DND-41 (cell line): ENCODE results near the gene KCNT2.

Experiments used
- ATAC-seq: fragments of 200-7000 bp; cut with Tn5 transposase; 3 replicates; pipeline ENCODE4 v1.9.1; 2021; ENCODE audit warnings: low read depth; ENCODE audit not compliant: insufficient read depth
- DNase-seq: peaks from one replicate; pipeline ENCODE4 v3.0.0-alpha.2; 2020
- H2AFZ ChIP-seq: 2 replicates; pipeline ENCODE4 v1.6.0; 2012; ENCODE audit warnings: low read depth, low read length
- H3K27ac ChIP-seq: 2 replicates; pipeline ENCODE4 v1.5.1; 2012; ENCODE audit warnings: low read length, inconsistent platforms
- H3K27me3 ChIP-seq: fragments of 200-600 bp; sonication (generic); 2 replicates; pipeline ENCODE4 v1.6.0; 2012; ENCODE audit warnings: low read length, mild to moderate bottlenecking, inconsistent platforms; ENCODE audit not compliant: insufficient read depth, poor library complexity
- H3K36me3 ChIP-seq: 2 replicates; pipeline ENCODE4 v1.5.1; 2012; ENCODE audit warnings: low read length, inconsistent platforms; ENCODE audit not compliant: insufficient read depth
- H3K4me1 ChIP-seq: 2 replicates; pipeline ENCODE4 v1.5.1; 2012; ENCODE audit warnings: mild to moderate bottlenecking, low read length; ENCODE audit not compliant: insufficient read depth
- H3K4me2 ChIP-seq: 2 replicates; pipeline ENCODE4 v1.6.0; 2012; ENCODE audit warnings: mild to moderate bottlenecking, moderate library complexity, low read length, inconsistent platforms; ENCODE audit not compliant: insufficient read depth
- H3K4me3 ChIP-seq, 2 experiments: fragments of 200-600 bp in 1 of 2; shearing (Covaris generic) in 1 of 2; 2 replicates each; pipeline ENCODE4 v1.5.1; 2012 to 2016; ENCODE audit warnings: inconsistent platforms in 2 of 2, low read length in 2 of 2, mild to moderate bottlenecking in 2 of 2, low read depth in 1 of 2, moderate library complexity in 1 of 2
- H3K79me2 ChIP-seq: 2 replicates; pipeline ENCODE4 v1.6.0; 2012; ENCODE audit warnings: low read length, inconsistent platforms; ENCODE audit not compliant: insufficient read depth
- H3K9ac ChIP-seq: 2 replicates; pipeline ENCODE4 v1.6.0; 2012; ENCODE audit warnings: low read depth, mild to moderate bottlenecking, inconsistent platforms, low read length, moderate library complexity
- H3K9me3 ChIP-seq: 2 replicates; pipeline ENCODE4 v1.5.1; 2012; ENCODE audit warnings: low read length, moderate library complexity, mild to moderate bottlenecking, inconsistent platforms; ENCODE audit not compliant: insufficient read depth, severe bottlenecking
- H4K20me1 ChIP-seq: 2 replicates; pipeline ENCODE4 v1.6.0; 2012; ENCODE audit warnings: low read length; ENCODE audit not compliant: insufficient read depth
- CTCF ChIP-seq: IDR thresholded peaks from 2 replicates; pipeline ENCODE4 v1.5.1; 2012; ENCODE audit warnings: borderline replicate concordance, low read length, moderate library complexity, mild to moderate bottlenecking; ENCODE audit not compliant: poor library complexity, severe bottlenecking; ENCODE audit errors: extremely low read depth
- EZH2 ChIP-seq: IDR thresholded peaks from 3 replicates; pipeline ENCODE4 v1.6.1; 2012; ENCODE audit warnings: borderline replicate concordance, low read depth, mild to moderate bottlenecking, moderate library complexity, low read length, inconsistent platforms; ENCODE audit not compliant: severe bottlenecking

Gene KCNT2

GRCh38 chr1:196196486-196196885 is 411.8 kb downstream of the KCNT2 start:
- no peak overlapping the region for H3K9ac ChIP-seq
- no peaks in the 10 kb centered on the region for H4K20me1 ChIP-seq
- TF ChIP-seq EZH2 = no peak
- no peak for TF ChIP-seq CTCF
- H3K4me3 ChIP-seq = no peak overlapping the region
- no peak for DNase-seq
- H3K79me2 ChIP-seq = no peaks in the 10 kb centered on the region
- H3K27ac ChIP-seq = no peak overlapping the region
- H3K36me3 ChIP-seq = no peaks in the 10 kb centered on the region
- H2AFZ ChIP-seq = no peak overlapping the region
- no peak overlapping the region for H3K4me2 ChIP-seq
- no peak for ATAC-seq
- no peaks in the 10 kb centered on the region for H3K27me3 ChIP-seq
- no peaks in the 10 kb centered on the region for H3K4me1 ChIP-seq
- H3K9me3 ChIP-seq = no peaks in the 10 kb centered on the region

DNA sequence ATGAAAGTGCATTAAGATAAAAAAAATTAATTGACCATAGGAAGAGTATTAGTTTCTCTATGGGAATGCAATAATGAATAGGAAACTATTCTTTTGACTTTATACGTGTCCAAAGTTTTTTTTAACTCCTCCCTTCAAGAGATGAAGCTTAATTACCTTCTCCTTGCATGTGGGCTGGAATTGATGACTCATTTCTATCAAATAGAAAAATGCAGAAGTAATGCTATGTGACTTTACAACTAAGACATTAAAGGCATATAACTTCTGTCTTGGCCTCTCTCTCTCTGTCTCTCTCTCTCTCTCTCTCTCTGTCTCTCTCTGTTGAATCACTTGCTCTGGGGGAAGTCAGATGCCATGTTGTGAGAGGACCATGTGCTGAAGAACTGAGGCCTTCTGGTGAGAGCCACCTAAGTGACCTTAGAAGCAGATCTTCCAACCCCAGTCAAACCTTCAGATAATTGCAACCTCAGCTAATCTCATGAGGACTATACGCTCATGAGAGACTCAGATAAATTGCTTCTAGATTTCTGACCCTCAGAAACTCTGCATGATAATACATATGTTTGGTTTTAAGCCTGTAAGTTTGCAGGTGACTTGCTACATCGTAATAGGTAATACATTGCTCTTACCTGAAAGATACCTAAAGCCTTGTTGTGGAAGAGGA is 414.2 kb downstream of the KCNT2 start:
- TF ChIP-seq EZH2 = no peak
- TF ChIP-seq CTCF = no peak
- DNase-seq = no peak
- no peaks in the 10 kb centered on the region for H3K79me2 ChIP-seq
- H3K4me3 ChIP-seq = no peak overlapping the region
- no peaks in the 10 kb centered on the region for H3K9me3 ChIP-seq
- no peak overlapping the region for H3K4me2 ChIP-seq
- no peaks in the 10 kb centered on the region for H3K4me1 ChIP-seq
- no peak for ATAC-seq
- H3K27ac ChIP-seq = no peak overlapping the region
- no peak overlapping the region for H2AFZ ChIP-seq
- no peak overlapping the region for H3K9ac ChIP-seq
- no peaks in the 10 kb centered on the region for H3K27me3 ChIP-seq
- no peaks in the 10 kb centered on the region for H3K36me3 ChIP-seq
- H4K20me1 ChIP-seq = no peaks in the 10 kb centered on the region

GRCh38 chr1:196183941-196184340 is 424.3 kb downstream of the KCNT2 start:
- H3K4me2 ChIP-seq = no peak overlapping the region
- DNase-seq (no peak), ATAC-seq (no peak)
- no peaks in the 10 kb centered on the region for H3K4me1 ChIP-seq
- no peak for TF ChIP-seq CTCF
- TF ChIP-seq EZH2 = no peak
- no peak overlapping the region for H2AFZ ChIP-seq
- H3K4me3 ChIP-seq = no peak overlapping the region
- no peak overlapping the region for H3K27ac ChIP-seq
- H3K36me3 ChIP-seq = no peaks in the 10 kb centered on the region
- no peaks in the 10 kb centered on the region for H3K27me3 ChIP-seq
- no peaks in the 10 kb centered on the region for H4K20me1 ChIP-seq
- no peak overlapping the region for H3K9ac ChIP-seq
- H3K79me2 ChIP-seq = no peaks in the 10 kb centered on the region
- H3K9me3 ChIP-seq = no peaks in the 10 kb centered on the region

GRCh38 chr1:196181594-196181878 is 426.7 kb downstream of the KCNT2 start:
- no peak overlapping the region for H2AFZ ChIP-seq
- H3K9me3 ChIP-seq = no peaks in the 10 kb centered on the region
- TF ChIP-seq CTCF = no peak
- H3K79me2 ChIP-seq = no peaks in the 10 kb centered on the region
- no peak overlapping the region for H3K4me2 ChIP-seq
- H3K27ac ChIP-seq = no peak overlapping the region
- H4K20me1 ChIP-seq = no peaks in the 10 kb centered on the region
- no peak for ATAC-seq
- H3K9ac ChIP-seq = no peak overlapping the region
- H3K4me1 ChIP-seq = no peaks in the 10 kb centered on the region
- DNase-seq = no peak
- no peak overlapping the region for H3K4me3 ChIP-seq
- no peaks in the 10 kb centered on the region for H3K36me3 ChIP-seq
- no peaks in the 10 kb centered on the region for H3K27me3 ChIP-seq
